Psoas muscle (tissue), 8 donors: ENCODE measurements around the gene OR52N1. TPM values are rescaled to one million over a fixed set of nuclear protein-coding genes. Genes with fewer than 3 reads are reported as not detected.

Source experiments
- ATAC-seq, 4 donors: fragments of 200-7000 bp; cut with Tn5 transposase; one replicate each; pipeline ENCODE4 v1.9.1; 2020; ENCODE audit warnings: moderate library complexity in 3 of 4, mild to moderate bottlenecking in 2 of 4
- DNase-seq, 2 donors: peaks; one replicate each; pipeline ENCODE4 v3.0.0-alpha.2; 2020
- H3K27ac ChIP-seq: fragments of 200-600 bp; one replicate; pipeline ENCODE4 v1.8.0; 2022
- H3K27me3 ChIP-seq, 3 donors: fragments of 200-600 bp in 1 of 3; one replicate each; pipeline versions ENCODE4 v1.6.1 to v1.8.0; 2013 to 2022; ENCODE audit warnings: low read length in 2 of 3, mild to moderate bottlenecking in 2 of 3, moderate library complexity in 1 of 3; ENCODE audit not compliant: insufficient read depth in 3 of 3
- H3K36me3 ChIP-seq, 2 donors: fragments of 200-600 bp in 1 of 2; one replicate each; pipeline versions ENCODE4 v1.6.1 to v1.8.0; 2013 to 2022; ENCODE audit warnings: low read depth in 1 of 2, mild to moderate bottlenecking in 1 of 2, moderate library complexity in 1 of 2; ENCODE audit not compliant: insufficient read depth in 1 of 2
- H3K4me1 ChIP-seq: fragments of 200-600 bp; one replicate; pipeline ENCODE4 v1.8.0; 2022
- H3K4me3 ChIP-seq: fragments of 200-600 bp; one replicate; pipeline ENCODE4 v1.8.0; 2022; ENCODE audit warnings: mild to moderate bottlenecking
- H3K9me3 ChIP-seq: fragments of 200-600 bp; one replicate; pipeline ENCODE4 v1.8.0; 2022
- WGBS, 3 donors: extraction: QIAGEN DNeasy Blood & Tissue Kit; methylation state at CpG; one replicate each; pipeline versions ENCODE4 v1.1.6 to v1.1.7; 2013; 5-methylcytosine and 5-hydroxymethylcytosine counted together
- intact Hi-C, 2 donors: fragments of 100-400 bp; cut with DNase I; formaldehyde crosslinking; loops; one replicate each; pipeline versions ENCODE4 v1.11.0 to v1.14.2; 2022
- polyA plus RNA-seq, 3 donors: library from polyadenylated mRNA; stranded (reverse); fragments of 200-250 nt; gene quantifications; one replicate each; pipeline ENCODE4 v1.2.3, GENCODE V29; 2013
- total RNA-seq, 4 donors: library from RNA; stranded (reverse); fragmentation: NEBNext Ultra II Directional in 2 of 4; extraction: Animal tissue kit (Norgen Biotek cat#: 25700) in 2 of 4; gene quantifications; one replicate each; pipeline versions ENCODE4 v1.2.1 to v1.2.4, GENCODE V29; 2021 to 2023
- TF ChIP-seq, protein P1 (sequence below): fragments of 200-600 bp; IDR thresholded peaks from one replicate; pipeline ENCODE4 v1.8.0; 2022; ENCODE audit warnings: antibody characterized with exemption
- donor health status: healthy with polysubstance abuse.
- donor health status: DM: no; HTN: no; CAD: no; lungs with moderate emphysema.
- donor health status: Bipolar disorder and iron deficiency.
- donor health status: healthy.
- donor health status: DM: yes; HTN: yes; CAD: no.
- donor health status: DM: no; HTN: no; CAD: no.
- donor health status: DM: no; HTN: no; CAD: no.
- donor health status: DM: yes; HTN: yes; CAD: no.

OR52N1 gene
- total and polyA plus RNA-seq, 7 donors = not detected

DNA sequence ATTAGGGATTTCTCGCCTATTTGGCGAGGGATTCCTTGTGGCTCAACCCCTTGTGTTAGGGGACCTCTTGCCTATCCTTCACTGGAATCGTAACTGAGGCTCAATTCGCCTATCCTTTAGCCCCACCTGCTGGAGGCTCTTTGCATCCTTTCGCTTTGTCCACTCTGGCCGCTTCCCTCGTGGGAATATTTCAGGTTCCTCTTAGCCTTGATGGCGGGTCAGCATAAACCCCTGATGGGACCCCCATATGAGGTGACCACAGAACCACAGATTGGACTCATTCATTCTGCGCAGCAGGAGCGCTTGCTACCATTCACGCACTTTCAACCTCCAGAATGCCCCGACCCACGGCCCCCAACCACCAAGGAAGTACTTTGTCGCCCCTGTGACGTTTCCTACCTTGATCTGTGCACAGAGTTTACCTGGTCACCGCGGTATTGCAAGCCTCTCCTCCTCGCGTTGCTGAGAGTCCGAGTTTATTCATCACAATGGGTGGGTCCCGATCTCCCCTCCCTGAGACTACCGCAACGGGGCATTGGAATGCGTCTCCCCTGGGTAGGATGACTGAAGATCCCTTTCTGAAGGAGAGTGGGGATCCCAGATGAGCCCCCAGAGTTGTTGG lies 17.5 kb upstream of the OR52N1 start, which contains the start of gene OR52N2:
Gene OR52N2, plus strand, starts transcription at position 425 of the 622 bp plus-strand sequence. CDS start 11,412 bp downstream, outside the sequence.
- Histone ChIP-seq H3K36me3 (no peaks in the 10 kb centered on the region), H3K4me3 (peak within 1 kb of the TSS; percentile 58), H3K9me3 (no peaks in the 10 kb centered on the region), H3K27me3 (no peaks in the 10 kb centered on the region), H3K27ac (no peak within 1 kb of the TSS), H3K4me1 (no peaks in the 10 kb centered on the region)
- 7 to 9% (median 8%) methylated on average over 24 of the region's 24 CpGs for WGBS, 3 donors
- TF ChIP-seq, protein P1, sequence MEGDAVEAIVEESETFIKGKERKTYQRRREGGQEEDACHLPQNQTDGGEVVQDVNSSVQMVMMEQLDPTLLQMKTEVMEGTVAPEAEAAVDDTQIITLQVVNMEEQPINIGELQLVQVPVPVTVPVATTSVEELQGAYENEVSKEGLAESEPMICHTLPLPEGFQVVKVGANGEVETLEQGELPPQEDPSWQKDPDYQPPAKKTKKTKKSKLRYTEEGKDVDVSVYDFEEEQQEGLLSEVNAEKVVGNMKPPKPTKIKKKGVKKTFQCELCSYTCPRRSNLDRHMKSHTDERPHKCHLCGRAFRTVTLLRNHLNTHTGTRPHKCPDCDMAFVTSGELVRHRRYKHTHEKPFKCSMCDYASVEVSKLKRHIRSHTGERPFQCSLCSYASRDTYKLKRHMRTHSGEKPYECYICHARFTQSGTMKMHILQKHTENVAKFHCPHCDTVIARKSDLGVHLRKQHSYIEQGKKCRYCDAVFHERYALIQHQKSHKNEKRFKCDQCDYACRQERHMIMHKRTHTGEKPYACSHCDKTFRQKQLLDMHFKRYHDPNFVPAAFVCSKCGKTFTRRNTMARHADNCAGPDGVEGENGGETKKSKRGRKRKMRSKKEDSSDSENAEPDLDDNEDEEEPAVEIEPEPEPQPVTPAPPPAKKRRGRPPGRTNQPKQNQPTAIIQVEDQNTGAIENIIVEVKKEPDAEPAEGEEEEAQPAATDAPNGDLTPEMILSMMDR = peak; percentile 64
- intact Hi-C loops = loop anchor here (2.0 to 10.0 kb wide), 5 partner anchors 211 to 686 kb away; partner anchors contain the start of gene TRIM6 (in 1 of the 2)
- peak; percentile 53 to 67 for DNase-seq
- peak; percentile 67 to 88 (median 78) for ATAC-seq

DNA sequence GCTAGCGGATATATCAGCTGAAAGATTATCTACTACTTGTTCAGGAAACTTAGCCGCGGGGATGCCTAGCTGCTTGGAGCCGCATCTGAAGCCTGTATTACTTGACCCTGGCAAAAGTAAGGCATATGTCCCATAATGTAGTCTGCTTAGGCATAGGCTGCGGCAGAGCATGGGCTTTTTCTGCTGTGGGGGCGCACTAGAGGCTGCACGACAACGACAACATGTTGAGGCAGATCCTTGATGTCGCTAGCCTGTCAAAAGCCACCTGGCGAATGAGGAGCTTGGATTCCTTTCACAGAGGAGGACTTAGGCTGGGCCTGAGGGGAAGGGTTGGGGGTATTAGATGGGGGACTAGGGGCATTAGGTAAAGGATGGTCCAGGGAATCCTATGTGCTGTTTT lies 16.5 kb upstream of the OR52N1 start:
- ATAC-seq (no peak), DNase-seq (no peak)
- Histone ChIP-seq H3K36me3 (no peaks in the 10 kb centered on the region), H3K9me3 (no peaks in the 10 kb centered on the region), H3K4me1 (no peaks in the 10 kb centered on the region), H3K27me3 (no peaks in the 10 kb centered on the region), H3K27ac (no peak overlapping the region), H3K4me3 (no peak overlapping the region)
- TF ChIP-seq, protein P1 = no peak
- intact Hi-C loops = loop anchor here (5.0 to 10.0 kb wide), 4 partner anchors 210 to 685 kb away; partner anchors contain the start of gene TRIM6 (in 1 of the 2)
- WGBS, 3 donors = 59 to 63% (median 61%) methylated on average over 10 of the region's 10 CpGs

DNA sequence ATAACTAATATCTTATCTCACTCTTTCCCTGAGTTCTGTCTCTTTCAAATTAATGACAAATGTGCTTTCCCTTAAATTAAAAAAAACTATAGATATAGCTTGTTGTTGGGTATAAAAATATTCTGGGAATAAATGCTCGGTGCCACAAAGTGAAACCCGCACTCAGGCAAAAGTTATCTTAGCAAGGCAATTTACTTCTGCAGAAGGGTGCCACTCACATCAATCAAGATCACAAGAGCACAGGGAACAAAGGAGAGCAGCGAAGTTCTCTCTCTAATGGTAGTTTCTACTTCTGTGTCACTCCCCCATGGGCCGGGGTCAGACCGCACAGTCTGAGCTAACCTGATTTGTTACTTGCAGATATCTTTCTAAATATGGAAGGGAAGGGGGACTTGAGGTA lies 12.9 kb upstream of the OR52N1 start:
- intact Hi-C loops = loop anchor here in 1 of 2 donors (10.0 kb wide), 2 partner anchors 329 to 679 kb away; no protein-coding TSS in a partner anchor
- TF ChIP-seq, protein P1 = no peak
- 83 to 91% (median 90%) methylated on average over 5 of the region's 5 CpGs for WGBS, 3 donors
- Histone ChIP-seq H3K4me3 (no peak overlapping the region), H3K27me3 (no peaks in the 10 kb centered on the region), H3K36me3 (no peaks in the 10 kb centered on the region), H3K27ac (no peak overlapping the region), H3K4me1 (no peaks in the 10 kb centered on the region), H3K9me3 (no peaks in the 10 kb centered on the region)
- no peak for ATAC-seq
- DNase-seq = no peak

DNA sequence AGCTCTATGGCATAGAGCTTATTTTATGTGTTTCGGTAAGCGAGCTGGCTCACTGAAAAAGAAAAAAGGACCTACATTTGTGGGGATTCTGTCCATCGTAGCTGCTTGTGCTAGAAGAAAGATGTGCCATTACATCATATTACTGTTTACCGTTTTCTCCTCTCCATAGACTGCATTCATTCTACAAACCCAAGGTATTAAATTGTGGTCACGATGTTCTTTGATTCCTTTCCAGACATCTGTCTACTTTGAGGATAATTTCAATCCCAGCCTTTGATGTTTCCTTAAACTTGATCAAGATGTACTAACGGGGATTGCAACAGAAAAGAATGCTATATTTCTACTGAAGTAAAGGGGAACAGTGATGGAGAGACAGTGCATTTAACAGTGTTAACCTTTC lies 5.5 kb upstream of the OR52N1 start:
- intact Hi-C loops = no loop called here
- TF ChIP-seq, protein P1 = no peak
- WGBS, 3 donors = 84 to 87% (median 86%) methylated on average over 6 of the region's 6 CpGs

More for the DNA sequence above, 5.5 kb upstream of the OR52N1 start:
- Histone ChIP-seq H3K9me3 (no peaks in the 10 kb centered on the region), H3K4me3 (no peak overlapping the region), H3K27me3 (no peaks in the 10 kb centered on the region), H3K4me1 (no peaks in the 10 kb centered on the region), H3K36me3 (no peaks in the 10 kb centered on the region), H3K27ac (no peak overlapping the region)
- ATAC-seq = no peak
- no peak for DNase-seq
